SK-N-SH (cell line): ENCODE data around the gene CD68.

Experiments
- ELF1 ChIP-seq: IDR thresholded peaks from 2 replicates; pipeline ENCODE4 v1.4.0; 2012
- EP300 ChIP-seq, 2 experiments: IDR thresholded peaks; 2 replicates each; pipeline versions ENCODE4 v1.4.0 to v1.6.1; 2012; ENCODE audit warnings: borderline replicate concordance in 1 of 2, low read depth in 1 of 2, low read length in 1 of 2
- GABPA ChIP-seq: IDR thresholded peaks from 2 replicates; pipeline ENCODE4 v1.4.0; 2012; ENCODE audit warnings: low read depth, mild to moderate bottlenecking
- MXI1 ChIP-seq: IDR thresholded peaks from 2 replicates; pipeline ENCODE4 v1.6.1; 2012; ENCODE audit warnings: mild to moderate bottlenecking, low read depth, low read length, improper control_type of control experiment
- RXRA ChIP-seq: IDR thresholded peaks from 2 replicates; pipeline ENCODE4 v1.4.0; 2012; ENCODE audit warnings: low read depth, mild to moderate bottlenecking, borderline replicate concordance
- TF ChIP-seq, protein P1 (sequence below): fragments of 200-600 bp; sonication (generic); IDR thresholded peaks from 2 replicates; pipeline ENCODE4 v1.6.1; 2017; ENCODE audit warnings: antibody characterized with exemption, mild to moderate bottlenecking, moderate library complexity
- TF ChIP-seq, protein P2 (sequence below): IDR thresholded peaks from 2 replicates; pipeline ENCODE4 v1.4.0; 2012; ENCODE audit warnings: low read depth, borderline replicate concordance
- TF ChIP-seq, protein P3 (sequence below): fragments of 150-350 bp; IDR thresholded peaks from 2 replicates; pipeline ENCODE4 v1.6.1; 2017; ENCODE audit warnings: antibody characterized with exemption, low read length, low read depth, borderline replicate concordance

DNA sequence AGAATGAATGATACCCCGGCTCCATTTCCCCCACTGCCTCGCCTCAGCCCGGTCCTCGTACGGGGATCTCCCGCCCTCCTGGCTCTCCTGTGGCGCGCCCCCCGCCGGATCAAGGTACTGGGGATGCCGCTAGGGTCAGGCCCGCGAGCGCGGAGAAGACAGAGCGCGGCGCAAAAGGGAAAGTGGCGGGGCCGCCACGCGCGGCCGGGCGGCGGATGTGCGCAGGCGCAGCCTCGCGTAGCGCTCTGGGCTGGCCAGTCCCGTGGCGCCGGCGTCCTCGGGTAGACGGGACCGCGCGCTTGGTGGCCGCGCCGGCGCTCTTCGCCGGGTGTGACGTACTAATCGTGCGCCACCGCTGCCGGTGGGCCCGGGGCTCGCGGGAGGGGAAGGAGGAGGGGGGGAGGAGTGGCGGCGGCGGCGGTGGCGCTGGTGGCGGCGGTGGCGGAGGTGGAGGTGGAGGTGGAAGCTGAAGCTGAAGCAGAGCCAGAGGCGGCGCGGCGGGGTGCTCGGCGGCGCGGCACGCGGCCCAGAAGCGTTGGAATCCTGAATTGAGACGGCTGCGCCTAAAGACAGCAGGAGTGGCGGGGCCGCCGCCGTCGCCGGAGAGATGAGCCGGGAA is 17.7 kb upstream of the CD68 start, which contains the start of gene SENP3:
- TF ChIP-seq, protein P1, sequence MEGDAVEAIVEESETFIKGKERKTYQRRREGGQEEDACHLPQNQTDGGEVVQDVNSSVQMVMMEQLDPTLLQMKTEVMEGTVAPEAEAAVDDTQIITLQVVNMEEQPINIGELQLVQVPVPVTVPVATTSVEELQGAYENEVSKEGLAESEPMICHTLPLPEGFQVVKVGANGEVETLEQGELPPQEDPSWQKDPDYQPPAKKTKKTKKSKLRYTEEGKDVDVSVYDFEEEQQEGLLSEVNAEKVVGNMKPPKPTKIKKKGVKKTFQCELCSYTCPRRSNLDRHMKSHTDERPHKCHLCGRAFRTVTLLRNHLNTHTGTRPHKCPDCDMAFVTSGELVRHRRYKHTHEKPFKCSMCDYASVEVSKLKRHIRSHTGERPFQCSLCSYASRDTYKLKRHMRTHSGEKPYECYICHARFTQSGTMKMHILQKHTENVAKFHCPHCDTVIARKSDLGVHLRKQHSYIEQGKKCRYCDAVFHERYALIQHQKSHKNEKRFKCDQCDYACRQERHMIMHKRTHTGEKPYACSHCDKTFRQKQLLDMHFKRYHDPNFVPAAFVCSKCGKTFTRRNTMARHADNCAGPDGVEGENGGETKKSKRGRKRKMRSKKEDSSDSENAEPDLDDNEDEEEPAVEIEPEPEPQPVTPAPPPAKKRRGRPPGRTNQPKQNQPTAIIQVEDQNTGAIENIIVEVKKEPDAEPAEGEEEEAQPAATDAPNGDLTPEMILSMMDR = no peak
- TF ChIP-seq, protein P2, sequence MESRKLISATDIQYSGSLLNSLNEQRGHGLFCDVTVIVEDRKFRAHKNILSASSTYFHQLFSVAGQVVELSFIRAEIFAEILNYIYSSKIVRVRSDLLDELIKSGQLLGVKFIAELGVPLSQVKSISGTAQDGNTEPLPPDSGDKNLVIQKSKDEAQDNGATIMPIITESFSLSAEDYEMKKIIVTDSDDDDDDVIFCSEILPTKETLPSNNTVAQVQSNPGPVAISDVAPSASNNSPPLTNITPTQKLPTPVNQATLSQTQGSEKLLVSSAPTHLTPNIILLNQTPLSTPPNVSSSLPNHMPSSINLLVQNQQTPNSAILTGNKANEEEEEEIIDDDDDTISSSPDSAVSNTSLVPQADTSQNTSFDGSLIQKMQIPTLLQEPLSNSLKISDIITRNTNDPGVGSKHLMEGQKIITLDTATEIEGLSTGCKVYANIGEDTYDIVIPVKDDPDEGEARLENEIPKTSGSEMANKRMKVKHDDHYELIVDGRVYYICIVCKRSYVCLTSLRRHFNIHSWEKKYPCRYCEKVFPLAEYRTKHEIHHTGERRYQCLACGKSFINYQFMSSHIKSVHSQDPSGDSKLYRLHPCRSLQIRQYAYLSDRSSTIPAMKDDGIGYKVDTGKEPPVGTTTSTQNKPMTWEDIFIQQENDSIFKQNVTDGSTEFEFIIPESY = peak; percentile 80; the same call in 1 of the 2 replicates
- TF ChIP-seq, protein P3, sequence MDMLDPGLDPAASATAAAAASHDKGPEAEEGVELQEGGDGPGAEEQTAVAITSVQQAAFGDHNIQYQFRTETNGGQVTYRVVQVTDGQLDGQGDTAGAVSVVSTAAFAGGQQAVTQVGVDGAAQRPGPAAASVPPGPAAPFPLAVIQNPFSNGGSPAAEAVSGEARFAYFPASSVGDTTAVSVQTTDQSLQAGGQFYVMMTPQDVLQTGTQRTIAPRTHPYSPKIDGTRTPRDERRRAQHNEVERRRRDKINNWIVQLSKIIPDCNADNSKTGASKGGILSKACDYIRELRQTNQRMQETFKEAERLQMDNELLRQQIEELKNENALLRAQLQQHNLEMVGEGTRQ = no peak
- TF ChIP-seq RXRA = no peak
- no peak for TF ChIP-seq EP300 (IDR thresholded peaks at IDR 0.05; ENCODE audit: borderline replicate concordance in 1 of 2, low read depth in 1 of 2, low read length in 1 of 2)
- TF ChIP-seq GABPA = peak; percentile 71
- peak; percentile 84 for TF ChIP-seq MXI1
- TF ChIP-seq ELF1 = no peak
